Measurements from ENCODE around the gene TOMT.

DNA sequence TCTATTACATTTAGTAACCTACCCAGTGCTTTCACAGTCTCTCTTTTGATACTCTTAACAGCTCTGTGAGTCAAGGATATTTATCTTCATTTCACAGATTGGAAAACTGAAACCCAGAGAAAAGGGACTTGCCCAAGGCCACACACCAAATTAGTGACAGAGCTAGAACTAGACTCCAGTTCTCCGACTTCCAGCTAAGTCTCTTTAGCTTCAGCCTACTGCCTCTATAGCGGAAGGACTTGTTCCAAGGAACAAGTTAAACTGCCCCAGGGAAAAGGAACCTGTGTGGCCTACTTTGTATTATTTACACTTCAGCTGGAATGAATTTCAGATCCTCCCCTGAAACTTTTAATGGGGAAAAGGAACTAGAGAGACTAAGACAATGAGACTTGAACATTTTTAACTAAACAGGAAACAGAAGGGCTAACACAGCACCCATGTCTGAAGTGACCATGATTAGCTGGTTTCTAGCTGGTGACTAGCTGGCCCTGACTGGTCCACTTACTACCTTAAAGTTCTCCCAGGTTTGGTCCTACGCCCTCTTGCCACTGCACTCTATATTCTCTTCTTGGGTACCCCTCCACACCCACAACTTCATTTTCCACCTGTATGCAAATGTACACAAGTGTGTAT, 23.8 kb upstream of the TOMT start:
- TF ChIP-seq, protein P1, sequence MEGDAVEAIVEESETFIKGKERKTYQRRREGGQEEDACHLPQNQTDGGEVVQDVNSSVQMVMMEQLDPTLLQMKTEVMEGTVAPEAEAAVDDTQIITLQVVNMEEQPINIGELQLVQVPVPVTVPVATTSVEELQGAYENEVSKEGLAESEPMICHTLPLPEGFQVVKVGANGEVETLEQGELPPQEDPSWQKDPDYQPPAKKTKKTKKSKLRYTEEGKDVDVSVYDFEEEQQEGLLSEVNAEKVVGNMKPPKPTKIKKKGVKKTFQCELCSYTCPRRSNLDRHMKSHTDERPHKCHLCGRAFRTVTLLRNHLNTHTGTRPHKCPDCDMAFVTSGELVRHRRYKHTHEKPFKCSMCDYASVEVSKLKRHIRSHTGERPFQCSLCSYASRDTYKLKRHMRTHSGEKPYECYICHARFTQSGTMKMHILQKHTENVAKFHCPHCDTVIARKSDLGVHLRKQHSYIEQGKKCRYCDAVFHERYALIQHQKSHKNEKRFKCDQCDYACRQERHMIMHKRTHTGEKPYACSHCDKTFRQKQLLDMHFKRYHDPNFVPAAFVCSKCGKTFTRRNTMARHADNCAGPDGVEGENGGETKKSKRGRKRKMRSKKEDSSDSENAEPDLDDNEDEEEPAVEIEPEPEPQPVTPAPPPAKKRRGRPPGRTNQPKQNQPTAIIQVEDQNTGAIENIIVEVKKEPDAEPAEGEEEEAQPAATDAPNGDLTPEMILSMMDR (IDR thresholded peaks at IDR 0.05 in 4 of 5, conservative IDR thresholded peaks at IDR 0.05 in 1 of 5): no peak
- TF ChIP-seq POLR2A (IDR thresholded peaks at IDR 0.05): no peak

Data from gastrocnemius medialis (tissue), 4 donors.